HCT116 (cell line): ENCODE data around the gene DYNLT1. TPM values are rescaled to one million over a fixed set of nuclear protein-coding genes. Genes with fewer than 3 reads are reported as not detected.

Experiments used
- ATAC-seq: fragments of 200-7000 bp; cut with Tn5 transposase; 2 replicates; pipeline ENCODE4 v1.9.1; 2020; ENCODE audit warnings: mild to moderate bottlenecking, moderate library complexity
- BruUV-seq: library from RNA; stranded (reverse); fragments of 400-500 nt; replicated peaks from 2 replicates; lab custom pipeline; 2021; lab: Mats Ljungman, UMichigan
- CTCF ChIA-PET: fragments of 300-600 bp; sonication (Branson Sonifier 250); formaldehyde crosslinking; loops from one replicate; lab custom pipeline; 2021; ENCODE audit warnings: antibody characterized with exemption; lab: Charles Lee
- POLR2A ChIA-PET: fragments of 300-600, 350-600 bp; sonication (Branson Sonifier 250); formaldehyde crosslinking; loops from one replicate; lab custom pipeline; 2021; ENCODE audit warnings: antibody characterized with exemption; lab: Charles Lee
- RAD21 ChIA-PET, 2 experiments: fragments of 300-600 bp; sonication (Branson Sonifier 250); formaldehyde crosslinking; loops; one replicate each; lab custom pipeline; 2023; ENCODE audit warnings: low total read pairs in 2 of 2; ENCODE audit not compliant: uncharacterized antibody in 2 of 2, unreplicated experiment in 2 of 2, low non-redundant PET in 1 of 2; lab: Charles Lee
- DNase-seq: peaks from one replicate; pipeline ENCODE4 v3.0.0-alpha.2; 2010; ENCODE audit warnings: low read depth, low spot score
- H2AFZ ChIP-seq: fragments of 200-600 bp; shearing (Covaris generic), sonication (generic); 2 replicates; pipeline ENCODE4 v1.6.1; 2017; ENCODE audit warnings: low read depth, mixed run types, mixed read lengths, antibody characterized with exemption, low read length; ENCODE audit not compliant: poor library complexity, severe bottlenecking
- H3K27ac ChIP-seq: 2 replicates; pipeline ENCODE4 v1.5.1; 2012; ENCODE audit warnings: low read depth, low read length
- H3K27me3 ChIP-seq: fragments of 200-600 bp; sonication (generic); 2 replicates; pipeline ENCODE4 v1.6.1; 2016; ENCODE audit warnings: mixed run types, low read length, mixed read lengths; ENCODE audit not compliant: insufficient read depth
- H3K36me3 ChIP-seq, 2 experiments: fragments of 200-500 bp in 1 of 2; fragments of 200-600 bp in 1 of 2; sonication (Bioruptor generic) in 1 of 2; sonication (generic) in 1 of 2; 2 replicates each; pipeline versions ENCODE4 v1.5.1 to v1.6.1; 2014 to 2016; ENCODE audit warnings: low read length in 2 of 2, inconsistent platforms in 1 of 2, mixed read lengths in 1 of 2, mixed run types in 1 of 2; ENCODE audit not compliant: insufficient read depth in 2 of 2, control insufficient read depth in 1 of 2
- H3K4me1 ChIP-seq, 2 experiments: fragments of 200-600 bp in 1 of 2; sonication (generic) in 1 of 2; 2 replicates each; pipeline versions ENCODE4 v1.5.1 to v1.6.1; 2012 to 2017; ENCODE audit warnings: low read length in 2 of 2, inconsistent platforms in 1 of 2, mild to moderate bottlenecking in 1 of 2, mixed read lengths in 1 of 2, mixed run types in 1 of 2, moderate library complexity in 1 of 2; ENCODE audit not compliant: insufficient read depth in 2 of 2, control insufficient read depth in 1 of 2
- H3K4me2 ChIP-seq: fragments of 200-600 bp; sonication (generic); 2 replicates; pipeline ENCODE4 v1.6.1; 2017; ENCODE audit warnings: mixed run types, low read length, mixed read lengths
- H3K4me3 ChIP-seq, 2 experiments: fragments of 200-600 bp in 1 of 2; sonication (generic) in 1 of 2; replicated peaks in 1 of 2; 2 replicates each; pipeline ENCODE4 v1.5.1; 2011 to 2016; ENCODE audit warnings: low read length in 2 of 2, control low read depth in 1 of 2, low read depth in 1 of 2, mild to moderate bottlenecking in 1 of 2, mixed read lengths in 1 of 2, mixed run types in 1 of 2
- H3K79me2 ChIP-seq: fragments of 200-600 bp; sonication (generic); 2 replicates; pipeline ENCODE4 v1.6.1; 2017; ENCODE audit warnings: mild to moderate bottlenecking, mixed run types, low read length, moderate library complexity, mixed read lengths; ENCODE audit not compliant: insufficient read depth
- H3K9ac ChIP-seq: fragments of 200-600 bp; sonication (generic); 2 replicates; pipeline ENCODE4 v1.6.1; 2016; ENCODE audit warnings: low read length, mixed read lengths
- H3K9me2 ChIP-seq: fragments of 200-600 bp; sonication (generic), shearing (Covaris generic); 2 replicates; pipeline ENCODE4 v1.6.1; 2017; ENCODE audit warnings: mixed run types, mild to moderate bottlenecking, moderate library complexity; ENCODE audit not compliant: insufficient read depth
- H3K9me3 ChIP-seq, 2 experiments: fragments of 200-500 bp in 1 of 2; fragments of 200-600 bp in 1 of 2; sonication (Bioruptor generic) in 1 of 2; sonication (generic) in 1 of 2; 2 replicates each; pipeline ENCODE4 v1.6.1; 2014 to 2017; ENCODE audit warnings: low read length in 2 of 2, mixed read lengths in 2 of 2, inconsistent platforms in 1 of 2, low read depth in 1 of 2, mild to moderate bottlenecking in 1 of 2, mixed run types in 1 of 2, moderate library complexity in 1 of 2; ENCODE audit not compliant: control insufficient read depth in 1 of 2, insufficient read depth in 1 of 2
- H4K20me1 ChIP-seq: fragments of 200-600 bp; sonication (generic), shearing (Covaris generic); 2 replicates; pipeline ENCODE4 v1.6.1; 2017; ENCODE audit warnings: mixed run types, mild to moderate bottlenecking, moderate library complexity; ENCODE audit not compliant: insufficient read depth
- CBX3 ChIP-seq: IDR thresholded peaks from 2 replicates; pipeline ENCODE4 v1.6.1; 2012; ENCODE audit warnings: low read depth
- CEBPB ChIP-seq: IDR thresholded peaks from 2 replicates; pipeline ENCODE4 v1.6.1; 2012; ENCODE audit warnings: low read depth
- ELF1 ChIP-seq: IDR thresholded peaks from 2 replicates; pipeline ENCODE4 v1.6.1; 2012; ENCODE audit warnings: low read depth, borderline replicate concordance
- EZH2 ChIP-seq: fragments of 200-600 bp; sonication (generic); IDR thresholded peaks from 2 replicates; pipeline ENCODE4 v1.6.1; 2017; ENCODE audit warnings: antibody characterized with exemption, mixed run types
- JUND ChIP-seq: IDR thresholded peaks from 2 replicates; pipeline ENCODE4 v1.6.1; 2012
- SP1 ChIP-seq: IDR thresholded peaks from 2 replicates; pipeline ENCODE4 v1.6.1; 2012; ENCODE audit warnings: low read depth
- SRF ChIP-seq: IDR thresholded peaks from 2 replicates; pipeline ENCODE4 v1.6.1; 2012; ENCODE audit warnings: low read depth
- YY1 ChIP-seq: IDR thresholded peaks from 2 replicates; pipeline ENCODE4 v1.6.1; 2011; ENCODE audit warnings: low read length, low read depth, moderate library complexity, mild to moderate bottlenecking; ENCODE audit not compliant: insufficient replicate concordance; ENCODE audit errors: extremely low read depth
- ZFX ChIP-seq: fragments of 450-650 bp; IDR thresholded peaks from 2 replicates; pipeline ENCODE4 v1.6.1; 2017
- ZNF274 ChIP-seq: fragments of 200-500 bp; sonication (Bioruptor generic); IDR thresholded peaks from 2 replicates; pipeline ENCODE4 v1.6.1; 2014; ENCODE audit warnings: mild to moderate bottlenecking, low read depth, low read length, inconsistent platforms
- intact Hi-C: fragments of 100-400 bp; cut with micrococcal nuclease; formaldehyde crosslinking; loops from 2 replicates; pipeline ENCODE4 v1.10.0; 2022
- total RNA-seq: library from RNA; stranded (reverse); gene quantifications from one replicate; pipeline ENCODE4 v1.2.1, GENCODE V29; 2021; ENCODE audit not compliant: unreplicated experiment
- TF ChIP-seq, protein P1 (sequence below): IDR thresholded peaks from 2 replicates; pipeline ENCODE4 v1.6.1; 2011; ENCODE audit warnings: mild to moderate bottlenecking, low read length, moderate library complexity; ENCODE audit not compliant: insufficient replicate concordance; ENCODE audit errors: extremely low read depth
- TF ChIP-seq, protein P2 (sequence below): IDR thresholded peaks from 2 replicates; pipeline ENCODE4 v1.6.1; 2012
- TF ChIP-seq, protein P3 (sequence below): IDR thresholded peaks from 2 replicates; pipeline ENCODE4 v1.6.1; 2012; ENCODE audit warnings: low read depth

The DYNLT1 gene
- total RNA-seq, 1 experiment from 2014 or later = 239 TPM

DNA sequence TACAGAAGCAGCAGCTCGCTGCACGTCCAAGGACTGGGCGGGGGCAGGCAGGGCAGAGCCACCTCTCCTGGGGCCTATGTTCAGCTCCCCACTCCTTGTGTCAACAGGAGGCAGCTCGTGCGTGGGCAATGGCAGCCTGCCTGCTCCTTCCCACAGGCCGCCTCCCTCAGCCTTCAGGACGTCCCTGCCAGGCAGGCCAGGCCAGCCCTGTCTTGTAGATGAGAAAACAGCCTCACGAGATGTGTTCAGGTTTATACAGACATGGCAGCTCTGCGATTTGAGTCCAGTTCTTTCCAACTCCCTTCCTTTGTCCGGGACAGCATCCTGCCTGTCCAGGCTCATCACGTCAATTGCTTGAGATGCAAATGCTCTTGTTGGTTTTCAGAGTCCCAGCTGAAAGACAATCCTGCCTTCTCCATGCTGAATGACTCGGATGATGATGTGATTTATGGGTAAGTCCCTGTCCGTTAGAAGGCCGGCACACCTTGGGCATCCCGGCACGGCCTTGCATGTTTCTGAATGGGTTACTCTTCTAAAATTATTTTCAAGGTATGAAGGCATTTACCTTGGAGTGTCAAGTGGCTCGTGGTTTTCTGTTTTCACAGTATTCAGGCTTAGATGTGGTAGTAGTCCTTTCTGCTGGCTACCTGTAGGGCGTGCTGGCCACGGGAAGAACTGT is 13.5 kb downstream of the DYNLT1 start:
- Histone ChIP-seq H3K79me2 (peaks cover 12% of the 10 kb centered on the region; the same call in 1 of the 2 replicates), H4K20me1 (no peaks in the 10 kb centered on the region), H3K27ac (peak overlapping the region; percentile 20; the same call in 1 of the 2 replicates), H3K4me2 (peak overlapping the region; percentile 48; the same call in 1 of the 2 replicates), H3K36me3 (peaks cover 10 to 42% of the 10 kb centered on the region in 2 experiments; a peak in 3 of 4 replicates), H3K4me3 (no peak overlapping the region), H3K4me1 (peaks cover 8 to 39% of the 10 kb centered on the region in 2 experiments; a peak in 3 of 4 replicates), H2AFZ (no peak overlapping the region)
- ChIA-PET CTCF (no interaction called here), POLR2A (no interaction called here), RAD21 (interaction anchor here in 1 of 2 experiments (0.6 kb wide), 1 partner anchor 368 kb away, joined by 4 read pairs; no protein-coding TSS in a partner anchor)
- no TSS peak for BruUV-seq
- ATAC-seq = no peak
- intact Hi-C loops = no loop called here
- no peak for DNase-seq
- TF ChIP-seq YY1 (no peak), ELF1 (no peak), CEBPB (no peak), ZFX (no peak), JUND (no peak), SP1 (no peak), CBX3 (no peak), EZH2 (no peak), ZNF274 (no peak), SRF (no peak)
- TF ChIP-seq, protein P1, sequence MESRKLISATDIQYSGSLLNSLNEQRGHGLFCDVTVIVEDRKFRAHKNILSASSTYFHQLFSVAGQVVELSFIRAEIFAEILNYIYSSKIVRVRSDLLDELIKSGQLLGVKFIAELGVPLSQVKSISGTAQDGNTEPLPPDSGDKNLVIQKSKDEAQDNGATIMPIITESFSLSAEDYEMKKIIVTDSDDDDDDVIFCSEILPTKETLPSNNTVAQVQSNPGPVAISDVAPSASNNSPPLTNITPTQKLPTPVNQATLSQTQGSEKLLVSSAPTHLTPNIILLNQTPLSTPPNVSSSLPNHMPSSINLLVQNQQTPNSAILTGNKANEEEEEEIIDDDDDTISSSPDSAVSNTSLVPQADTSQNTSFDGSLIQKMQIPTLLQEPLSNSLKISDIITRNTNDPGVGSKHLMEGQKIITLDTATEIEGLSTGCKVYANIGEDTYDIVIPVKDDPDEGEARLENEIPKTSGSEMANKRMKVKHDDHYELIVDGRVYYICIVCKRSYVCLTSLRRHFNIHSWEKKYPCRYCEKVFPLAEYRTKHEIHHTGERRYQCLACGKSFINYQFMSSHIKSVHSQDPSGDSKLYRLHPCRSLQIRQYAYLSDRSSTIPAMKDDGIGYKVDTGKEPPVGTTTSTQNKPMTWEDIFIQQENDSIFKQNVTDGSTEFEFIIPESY = no peak
- TF ChIP-seq, protein P2, sequence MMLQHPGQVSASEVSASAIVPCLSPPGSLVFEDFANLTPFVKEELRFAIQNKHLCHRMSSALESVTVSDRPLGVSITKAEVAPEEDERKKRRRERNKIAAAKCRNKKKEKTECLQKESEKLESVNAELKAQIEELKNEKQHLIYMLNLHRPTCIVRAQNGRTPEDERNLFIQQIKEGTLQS = no peak
- TF ChIP-seq, protein P3, sequence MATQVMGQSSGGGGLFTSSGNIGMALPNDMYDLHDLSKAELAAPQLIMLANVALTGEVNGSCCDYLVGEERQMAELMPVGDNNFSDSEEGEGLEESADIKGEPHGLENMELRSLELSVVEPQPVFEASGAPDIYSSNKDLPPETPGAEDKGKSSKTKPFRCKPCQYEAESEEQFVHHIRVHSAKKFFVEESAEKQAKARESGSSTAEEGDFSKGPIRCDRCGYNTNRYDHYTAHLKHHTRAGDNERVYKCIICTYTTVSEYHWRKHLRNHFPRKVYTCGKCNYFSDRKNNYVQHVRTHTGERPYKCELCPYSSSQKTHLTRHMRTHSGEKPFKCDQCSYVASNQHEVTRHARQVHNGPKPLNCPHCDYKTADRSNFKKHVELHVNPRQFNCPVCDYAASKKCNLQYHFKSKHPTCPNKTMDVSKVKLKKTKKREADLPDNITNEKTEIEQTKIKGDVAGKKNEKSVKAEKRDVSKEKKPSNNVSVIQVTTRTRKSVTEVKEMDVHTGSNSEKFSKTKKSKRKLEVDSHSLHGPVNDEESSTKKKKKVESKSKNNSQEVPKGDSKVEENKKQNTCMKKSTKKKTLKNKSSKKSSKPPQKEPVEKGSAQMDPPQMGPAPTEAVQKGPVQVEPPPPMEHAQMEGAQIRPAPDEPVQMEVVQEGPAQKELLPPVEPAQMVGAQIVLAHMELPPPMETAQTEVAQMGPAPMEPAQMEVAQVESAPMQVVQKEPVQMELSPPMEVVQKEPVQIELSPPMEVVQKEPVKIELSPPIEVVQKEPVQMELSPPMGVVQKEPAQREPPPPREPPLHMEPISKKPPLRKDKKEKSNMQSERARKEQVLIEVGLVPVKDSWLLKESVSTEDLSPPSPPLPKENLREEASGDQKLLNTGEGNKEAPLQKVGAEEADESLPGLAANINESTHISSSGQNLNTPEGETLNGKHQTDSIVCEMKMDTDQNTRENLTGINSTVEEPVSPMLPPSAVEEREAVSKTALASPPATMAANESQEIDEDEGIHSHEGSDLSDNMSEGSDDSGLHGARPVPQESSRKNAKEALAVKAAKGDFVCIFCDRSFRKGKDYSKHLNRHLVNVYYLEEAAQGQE = no peak
- TF ChIP-seq, all 23 proteins: peak for 0
- no peaks in the 10 kb centered on the region for H3K9me2 ChIP-seq
- peak overlapping the region; percentile 20; the same call in 1 of the 2 replicates for H3K9ac ChIP-seq
- H3K9me3 ChIP-seq = no peaks in the 10 kb centered on the region
- no peaks in the 10 kb centered on the region for H3K27me3 ChIP-seq
